Activated T-helper 9 cell treated with anti-CD3 and anti-CD28 coated beads, Interleukin-2, amount 50 U/mL, for 16 hours (primary cell): Measurements from ENCODE around the gene RFESD.
A peak's percentile ranks its signal among the peaks of the same experiment; 100 is the strongest.
"Not testable (repeated sequence)": the region's sequence is repeated elsewhere in the genome, so short reads cannot be mapped to it uniquely, and the experiment has no call there.

Experiments used
- DNase-seq: peaks from one replicate; pipeline ENCODE4 v3.0.0-alpha.2; 2020; ENCODE audit warnings: low read depth

Gene RFESD

GRCh38 chr5:95628933-95629332 lies 17.6 kb upstream of the RFESD start:
- DNase-seq, result no peak

- no peak for DNase-seq
Observed at GRCh38 chr5:95630394-95630917, 16.1 kb upstream of the RFESD start.

- no peak for DNase-seq
Observed at GRCh38 chr5:95631255-95631958, 15.2 kb upstream of the RFESD start.

GRCh38 chr5:95631991-95632675 lies 14.4 kb upstream of the RFESD start:
- peak; percentile 63 for DNase-seq

- DNase-seq, result not testable (repeated sequence)
Observed at GRCh38 chr5:95632942-95633341, 13.6 kb upstream of the RFESD start.

- DNase-seq, result no peak
Observed at GRCh38 chr5:95633671-95634070, 12.9 kb upstream of the RFESD start.

- DNase-seq, result no peak
Observed at GRCh38 chr5:95634081-95634480, 12.5 kb upstream of the RFESD start.

- DNase-seq, result no peak
Observed at GRCh38 chr5:95638632-95639031, 7.9 kb upstream of the RFESD start.

GRCh38 chr5:95641741-95642220 lies 4.8 kb upstream of the RFESD start:
- DNase-seq, result no peak

- DNase-seq, result no peak
Observed at GRCh38 chr5:95643152-95643551, 3.4 kb upstream of the RFESD start.

GRCh38 chr5:95644351-95645042 lies 2.1 kb upstream of the RFESD start:
- peak; percentile 16 for DNase-seq

- not testable (repeated sequence) for DNase-seq
Observed at GRCh38 chr5:95646226-95646568, 380 bp upstream of the RFESD start.

GRCh38 chr5:95647886-95648860 lies 1.6 kb downstream of the RFESD start:
- DNase-seq, result no peak

- no peak for DNase-seq
Observed at GRCh38 chr5:95649274-95649673, 2.7 kb downstream of the RFESD start.

- DNase-seq, result no peak
Observed at GRCh38 chr5:95649842-95650620, 3.5 kb downstream of the RFESD start.

- no peak for DNase-seq
Observed at GRCh38 chr5:95652849-95653248, 6.3 kb downstream of the RFESD start.

- no peak for DNase-seq
Observed at GRCh38 chr5:95654196-95654595, 7.6 kb downstream of the RFESD start.

- no peak for DNase-seq
Observed at GRCh38 chr5:95655575-95655974, 9.0 kb downstream of the RFESD start.

GRCh38 chr5:95660060-95660459 lies 13.5 kb downstream of the RFESD start:
- DNase-seq, result no peak

- no peak for DNase-seq
Observed at GRCh38 chr5:95662946-95663345, 16.4 kb downstream of the RFESD start.
